ENCODE measurements around the gene INCA1. TPM values are rescaled to one million over a fixed set of nuclear protein-coding genes. Genes with fewer than 3 reads are reported as not detected.
A peak's percentile ranks its signal among the peaks of the same experiment; 100 is the strongest.

INCA1 gene
- total and polyA plus RNA-seq, 2 of the 13 experiments (the other 11 are each of a cell fraction or from before 2014, with no cell fraction given), result 0.93 to 2.6 TPM

GRCh38 chr17:4969551-4970173, 27.7 kb downstream of the INCA1 start (continued):
- TF ChIP-seq, protein P1, sequence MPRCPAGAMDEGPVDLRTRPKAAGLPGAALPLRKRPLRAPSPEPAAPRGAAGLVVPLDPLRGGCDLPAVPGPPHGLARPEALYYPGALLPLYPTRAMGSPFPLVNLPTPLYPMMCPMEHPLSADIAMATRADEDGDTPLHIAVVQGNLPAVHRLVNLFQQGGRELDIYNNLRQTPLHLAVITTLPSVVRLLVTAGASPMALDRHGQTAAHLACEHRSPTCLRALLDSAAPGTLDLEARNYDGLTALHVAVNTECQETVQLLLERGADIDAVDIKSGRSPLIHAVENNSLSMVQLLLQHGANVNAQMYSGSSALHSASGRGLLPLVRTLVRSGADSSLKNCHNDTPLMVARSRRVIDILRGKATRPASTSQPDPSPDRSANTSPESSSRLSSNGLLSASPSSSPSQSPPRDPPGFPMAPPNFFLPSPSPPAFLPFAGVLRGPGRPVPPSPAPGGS (CRISPR knock-in tag; IDR thresholded peaks at IDR 0.05), result no peak
- TF ChIP-seq, protein P2, sequence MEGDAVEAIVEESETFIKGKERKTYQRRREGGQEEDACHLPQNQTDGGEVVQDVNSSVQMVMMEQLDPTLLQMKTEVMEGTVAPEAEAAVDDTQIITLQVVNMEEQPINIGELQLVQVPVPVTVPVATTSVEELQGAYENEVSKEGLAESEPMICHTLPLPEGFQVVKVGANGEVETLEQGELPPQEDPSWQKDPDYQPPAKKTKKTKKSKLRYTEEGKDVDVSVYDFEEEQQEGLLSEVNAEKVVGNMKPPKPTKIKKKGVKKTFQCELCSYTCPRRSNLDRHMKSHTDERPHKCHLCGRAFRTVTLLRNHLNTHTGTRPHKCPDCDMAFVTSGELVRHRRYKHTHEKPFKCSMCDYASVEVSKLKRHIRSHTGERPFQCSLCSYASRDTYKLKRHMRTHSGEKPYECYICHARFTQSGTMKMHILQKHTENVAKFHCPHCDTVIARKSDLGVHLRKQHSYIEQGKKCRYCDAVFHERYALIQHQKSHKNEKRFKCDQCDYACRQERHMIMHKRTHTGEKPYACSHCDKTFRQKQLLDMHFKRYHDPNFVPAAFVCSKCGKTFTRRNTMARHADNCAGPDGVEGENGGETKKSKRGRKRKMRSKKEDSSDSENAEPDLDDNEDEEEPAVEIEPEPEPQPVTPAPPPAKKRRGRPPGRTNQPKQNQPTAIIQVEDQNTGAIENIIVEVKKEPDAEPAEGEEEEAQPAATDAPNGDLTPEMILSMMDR (CRISPR knock-in tag; IDR thresholded peaks at IDR 0.05), result peak; percentile 45
- TF ChIP-seq ATF2 (CRISPR knock-in tag; IDR thresholded peaks at IDR 0.05) (no peak; the same call in 1 of the 2 replicates), STAG1 (CRISPR knock-in tag; IDR thresholded peaks at IDR 0.05) (peak; percentile 32), REPIN1 (CRISPR knock-in tag; IDR thresholded peaks at IDR 0.05; ENCODE audit: borderline replicate concordance, low read depth) (0 out of 2 replicates have a peak, but pooled peaks have one; percentile 32), MATR3 (CRISPR knock-in tag; IDR thresholded peaks at IDR 0.05) (no peak), ZNF737 (CRISPR knock-in tag; IDR thresholded peaks at IDR 0.05; ENCODE audit: borderline replicate concordance) (no peak), ZNF614 (CRISPR knock-in tag; IDR thresholded peaks at IDR 0.05; ENCODE audit: borderline replicate concordance) (0 out of 2 replicates have a peak, but pooled peaks have one; percentile 19), KDM3A (CRISPR knock-in tag; IDR thresholded peaks at IDR 0.05; ENCODE audit: low read depth) (0 out of 2 replicates have a peak, but pooled peaks have one; percentile 17), TERF1 (CRISPR knock-in tag; IDR thresholded peaks at IDR 0.05) (no peak), ZNF891 (CRISPR knock-in tag; IDR thresholded peaks at IDR 0.05) (no peak), MIER2 (CRISPR knock-in tag; IDR thresholded peaks at IDR 0.05) (peak; percentile 84), NR1H2 (CRISPR knock-in tag; IDR thresholded peaks at IDR 0.05; ENCODE audit: borderline replicate concordance, low read depth) (no peak), ZNF567 (CRISPR knock-in tag; IDR thresholded peaks at IDR 0.05; ENCODE audit: borderline replicate concordance) (no peak), ISL2 (CRISPR knock-in tag; IDR thresholded peaks at IDR 0.05) (peak; percentile 48; the same call in 1 of the 2 replicates), RFX1 (IDR thresholded peaks at IDR 0.05) (no peak), ZSCAN21 (CRISPR knock-in tag; IDR thresholded peaks at IDR 0.05; ENCODE audit: borderline replicate concordance) (peak; percentile 37; the same call in 1 of the 2 replicates), ZNF431 (CRISPR knock-in tag; IDR thresholded peaks at IDR 0.05; ENCODE audit: borderline replicate concordance, low read depth) (no peak), ATAD3A (CRISPR knock-in tag; IDR thresholded peaks at IDR 0.05) (no peak), TFE3 (CRISPR knock-in tag; IDR thresholded peaks at IDR 0.05) (no peak), FOXJ3 (CRISPR knock-in tag; IDR thresholded peaks at IDR 0.05; ENCODE audit: borderline replicate concordance) (0 out of 2 replicates have a peak, but pooled peaks have one; percentile 26)
- TF ChIP-seq, protein P3, sequence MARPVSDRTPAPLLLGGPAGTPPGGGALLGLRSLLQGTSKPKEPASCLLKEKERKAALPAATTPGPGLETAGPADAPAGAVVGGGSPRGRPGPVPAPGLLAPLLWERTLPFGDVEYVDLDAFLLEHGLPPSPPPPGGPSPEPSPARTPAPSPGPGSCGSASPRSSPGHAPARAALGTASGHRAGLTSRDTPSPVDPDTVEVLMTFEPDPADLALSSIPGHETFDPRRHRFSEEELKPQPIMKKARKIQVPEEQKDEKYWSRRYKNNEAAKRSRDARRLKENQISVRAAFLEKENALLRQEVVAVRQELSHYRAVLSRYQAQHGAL (CRISPR knock-in tag; IDR thresholded peaks at IDR 0.05; ENCODE audit: not compliant biosample characterization), result no peak

Data from HepG2 (cell line).